Measurements from ENCODE around the gene MSH2.

Gene MSH2

DNA sequence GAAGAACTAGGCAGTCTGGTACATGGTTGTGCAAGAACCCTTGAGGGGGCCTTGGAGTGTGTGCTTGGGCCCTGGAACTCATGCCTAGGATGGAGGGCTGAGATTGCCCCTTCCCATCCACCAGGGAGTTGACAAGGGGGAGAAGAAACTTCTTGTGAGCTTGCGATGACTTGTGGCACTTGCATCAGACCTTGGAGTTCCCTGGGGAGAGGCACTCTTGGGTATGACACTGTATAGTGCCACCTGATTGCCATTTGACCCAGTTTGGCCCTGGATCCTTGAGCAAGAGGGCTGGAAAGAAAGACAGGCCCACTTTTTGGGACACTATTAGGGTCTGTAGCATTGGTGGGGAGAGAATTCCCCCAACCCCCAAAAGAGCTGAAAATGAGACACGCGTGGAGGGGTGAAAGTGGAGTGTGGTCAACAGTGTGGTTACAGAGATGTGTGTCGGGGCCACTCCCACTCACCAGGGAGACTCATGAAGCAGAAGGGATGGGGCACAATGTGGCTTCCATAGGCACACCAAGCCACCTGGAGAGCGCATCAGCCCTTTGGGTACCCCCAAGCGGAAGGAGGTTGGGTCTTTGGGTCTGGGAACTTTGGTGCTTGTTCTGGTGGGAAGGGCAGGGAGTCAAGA, 101.3 kb downstream of the MSH2 start:
- DNase-seq (ENCODE audit: low spot score): no peak
- in situ Hi-C loops (cut with MboI; ENCODE audit: low pct_unique_long_range_greater_than_20kb, low sequenced_read_pairs, unreplicated experiment): no loop called here
- TF ChIP-seq, protein P1, sequence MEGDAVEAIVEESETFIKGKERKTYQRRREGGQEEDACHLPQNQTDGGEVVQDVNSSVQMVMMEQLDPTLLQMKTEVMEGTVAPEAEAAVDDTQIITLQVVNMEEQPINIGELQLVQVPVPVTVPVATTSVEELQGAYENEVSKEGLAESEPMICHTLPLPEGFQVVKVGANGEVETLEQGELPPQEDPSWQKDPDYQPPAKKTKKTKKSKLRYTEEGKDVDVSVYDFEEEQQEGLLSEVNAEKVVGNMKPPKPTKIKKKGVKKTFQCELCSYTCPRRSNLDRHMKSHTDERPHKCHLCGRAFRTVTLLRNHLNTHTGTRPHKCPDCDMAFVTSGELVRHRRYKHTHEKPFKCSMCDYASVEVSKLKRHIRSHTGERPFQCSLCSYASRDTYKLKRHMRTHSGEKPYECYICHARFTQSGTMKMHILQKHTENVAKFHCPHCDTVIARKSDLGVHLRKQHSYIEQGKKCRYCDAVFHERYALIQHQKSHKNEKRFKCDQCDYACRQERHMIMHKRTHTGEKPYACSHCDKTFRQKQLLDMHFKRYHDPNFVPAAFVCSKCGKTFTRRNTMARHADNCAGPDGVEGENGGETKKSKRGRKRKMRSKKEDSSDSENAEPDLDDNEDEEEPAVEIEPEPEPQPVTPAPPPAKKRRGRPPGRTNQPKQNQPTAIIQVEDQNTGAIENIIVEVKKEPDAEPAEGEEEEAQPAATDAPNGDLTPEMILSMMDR (IDR thresholded peaks at IDR 0.05; ENCODE audit: extremely low read depth, insufficient read depth, missing control alignments): no peak

DNA sequence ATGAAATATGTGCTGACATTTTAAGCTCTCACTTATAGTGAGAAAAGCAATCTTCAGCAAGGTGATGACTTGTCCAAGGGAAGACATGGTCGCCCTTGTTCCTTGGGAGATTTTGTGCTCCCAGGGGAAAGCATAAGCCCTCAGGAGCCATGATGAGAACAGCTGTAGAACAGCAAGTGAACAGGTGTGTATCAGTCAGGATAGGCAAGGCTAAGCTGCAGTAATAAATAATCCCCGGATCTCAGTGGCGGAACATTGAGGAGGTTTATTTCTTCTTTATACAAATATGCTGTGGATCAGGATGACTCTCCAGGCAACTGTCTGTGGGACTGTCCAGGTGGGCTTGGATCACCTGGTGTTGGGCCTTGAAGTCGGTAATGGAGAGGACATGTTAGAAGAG, 103.1 kb downstream of the MSH2 start:
- in situ Hi-C loops (cut with MboI; ENCODE audit: low pct_unique_long_range_greater_than_20kb, low sequenced_read_pairs, unreplicated experiment): no loop called here
- TF ChIP-seq, protein P1 (IDR thresholded peaks at IDR 0.05; ENCODE audit: extremely low read depth, insufficient read depth, missing control alignments): no peak
- DNase-seq (ENCODE audit: low spot score): no peak

DNA sequence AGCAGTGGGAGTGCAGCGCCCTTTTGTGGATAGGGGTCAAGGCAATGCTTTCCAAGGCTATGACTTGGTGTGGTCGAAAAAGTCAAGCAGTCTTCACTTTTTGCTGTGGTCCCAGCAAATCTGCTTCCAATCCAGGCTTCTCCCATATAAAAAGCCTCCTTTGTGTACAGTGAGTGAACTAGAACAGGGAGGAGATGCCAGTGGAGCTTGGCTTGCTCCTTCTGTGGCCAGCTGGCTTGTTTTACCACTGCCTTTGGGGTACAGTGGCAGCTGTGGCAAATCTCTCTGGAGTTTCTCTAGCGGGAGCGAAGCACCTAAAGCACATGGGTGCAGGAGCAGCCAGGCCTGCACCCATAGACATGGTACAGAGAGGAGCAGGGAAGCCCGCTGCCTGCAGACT, 103.5 kb downstream of the MSH2 start:
- in situ Hi-C loops (cut with MboI; ENCODE audit: low pct_unique_long_range_greater_than_20kb, low sequenced_read_pairs, unreplicated experiment): no loop called here
- DNase-seq (ENCODE audit: low spot score): no peak
- TF ChIP-seq, protein P1 (IDR thresholded peaks at IDR 0.05; ENCODE audit: extremely low read depth, insufficient read depth, missing control alignments): no peak

DNA sequence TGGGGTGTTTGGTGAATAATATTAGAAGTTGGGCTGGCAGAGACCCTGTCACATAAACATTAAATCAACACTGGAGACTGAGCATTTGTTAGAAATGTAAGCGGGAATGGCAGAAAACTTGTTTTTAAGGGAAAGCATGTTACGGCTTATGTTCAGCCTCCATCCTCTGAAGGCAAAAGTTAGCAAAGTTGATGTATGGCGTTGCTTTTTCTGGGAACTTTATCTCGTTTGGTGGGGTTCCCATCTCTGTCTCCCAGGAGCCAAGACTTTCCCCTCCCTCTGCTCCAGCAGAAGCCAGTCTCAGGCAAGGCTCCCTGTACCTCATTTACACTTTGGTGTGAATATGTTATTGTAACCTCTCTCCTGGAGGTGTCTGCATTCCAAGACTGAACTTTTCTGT, 105.1 kb downstream of the MSH2 start:
- TF ChIP-seq, protein P1 (IDR thresholded peaks at IDR 0.05; ENCODE audit: extremely low read depth, insufficient read depth, missing control alignments): no peak

DNA sequence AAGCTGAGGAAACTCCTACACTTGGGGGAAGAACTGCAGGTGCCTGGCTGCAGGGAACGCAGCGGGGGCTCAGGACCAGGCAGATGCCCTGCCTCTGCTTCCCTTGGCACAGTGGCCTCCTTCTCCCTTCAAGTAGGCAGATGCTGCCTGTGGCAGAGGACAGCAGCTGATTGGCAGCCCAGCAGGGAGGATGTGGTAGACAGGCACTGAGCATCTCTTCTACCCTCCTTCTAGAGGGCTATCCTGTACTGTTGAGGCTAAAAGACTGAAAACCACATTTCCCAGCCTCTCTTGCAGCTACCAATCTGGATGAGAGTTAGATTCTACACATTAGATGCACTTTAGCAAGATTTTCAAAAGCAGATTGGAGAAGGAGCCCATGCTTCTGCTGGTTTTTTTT, 105.7 kb downstream of the MSH2 start:
- in situ Hi-C loops (cut with MboI; ENCODE audit: low pct_unique_long_range_greater_than_20kb, low sequenced_read_pairs, unreplicated experiment): no loop called here
- TF ChIP-seq, protein P1 (IDR thresholded peaks at IDR 0.05; ENCODE audit: extremely low read depth, insufficient read depth, missing control alignments): no peak
- no peak for DNase-seq (ENCODE audit: low spot score)

More for the DNA sequence above, 105.1 kb downstream of the MSH2 start:
- in situ Hi-C loops (cut with MboI; ENCODE audit: low pct_unique_long_range_greater_than_20kb, low sequenced_read_pairs, unreplicated experiment): no loop called here
- DNase-seq (ENCODE audit: low spot score): no peak

DNA sequence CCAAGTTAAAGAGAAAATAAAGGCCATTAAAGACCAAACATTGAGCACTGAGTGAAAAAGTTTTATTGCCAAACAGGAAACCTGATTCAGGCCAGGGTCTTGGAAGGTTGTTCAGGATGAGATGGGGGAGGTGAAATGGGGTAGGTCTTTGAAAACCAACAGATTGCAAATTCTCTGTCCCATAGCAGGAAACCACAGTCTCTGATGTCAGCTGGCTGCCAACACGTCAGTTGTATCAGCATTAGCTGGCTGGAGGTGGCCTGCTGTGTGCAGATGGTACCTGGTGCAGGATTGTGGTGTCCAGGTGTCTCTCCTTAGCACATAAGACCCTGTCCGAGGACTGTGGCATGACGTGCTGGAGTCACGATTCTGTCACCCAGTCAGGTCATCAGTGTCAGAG, 106.3 kb downstream of the MSH2 start:
- no peak for DNase-seq (ENCODE audit: low spot score)
- TF ChIP-seq, protein P1 (IDR thresholded peaks at IDR 0.05; ENCODE audit: extremely low read depth, insufficient read depth, missing control alignments): no peak
- in situ Hi-C loops (cut with MboI; ENCODE audit: low pct_unique_long_range_greater_than_20kb, low sequenced_read_pairs, unreplicated experiment): no loop called here
